ENCODE results near the gene ARPC5L.
"Not testable (repeated sequence)": the region's sequence is repeated elsewhere in the genome, so short reads cannot be mapped to it uniquely, and the experiment has no call there.

The ARPC5L gene

GRCh38 chr9:124885551-124885950, 23.6 kb downstream of the ARPC5L start:
- H3K27ac ChIP-seq = no peak overlapping the region

GRCh38 chr9:124886461-124886860, 24.5 kb downstream of the ARPC5L start:
- Histone ChIP-seq H3K27ac (no peak overlapping the region), H3K4me3 (no peak overlapping the region)

More at GRCh38 chr9:124885551-124885950, 23.6 kb downstream of the ARPC5L start:
- no peak overlapping the region for H3K4me3 ChIP-seq

- H3K4me3 ChIP-seq = no peak overlapping the region
Measured at GRCh38 chr9:124886866-124887492, 25.0 kb downstream of the ARPC5L start.

GRCh38 chr9:124887832-124888231, 25.9 kb downstream of the ARPC5L start:
- Histone ChIP-seq H3K4me3 (no peak overlapping the region), H3K27ac (no peak overlapping the region)

More at GRCh38 chr9:124886866-124887492, 25.0 kb downstream of the ARPC5L start:
- no peak overlapping the region for H3K27ac ChIP-seq

- Histone ChIP-seq H3K27ac (no peak overlapping the region), H3K4me3 (no peak overlapping the region)
Measured at GRCh38 chr9:124889006-124889405, 27.1 kb downstream of the ARPC5L start.

- Histone ChIP-seq H3K4me3 (no peak overlapping the region), H3K27ac (no peak overlapping the region)
Measured at GRCh38 chr9:124890179-124890578, 28.2 kb downstream of the ARPC5L start.

GRCh38 chr9:124894035-124894740, 32.3 kb downstream of the ARPC5L start:
- no peak overlapping the region for H3K4me3 ChIP-seq

GRCh38 chr9:124894741-124895170, 32.8 kb downstream of the ARPC5L start:
- no peak overlapping the region for H3K27ac ChIP-seq
- no peak overlapping the region for H3K4me3 ChIP-seq

More at GRCh38 chr9:124894035-124894740, 32.3 kb downstream of the ARPC5L start:
- no peak overlapping the region for H3K27ac ChIP-seq

- no peak overlapping the region for H3K27ac ChIP-seq
Measured at GRCh38 chr9:124897570-124898460, 35.9 kb downstream of the ARPC5L start.

GRCh38 chr9:124899845-124900244, 37.9 kb downstream of the ARPC5L start:
- no peak overlapping the region for H3K27ac ChIP-seq

More at GRCh38 chr9:124897570-124898460, 35.9 kb downstream of the ARPC5L start:
- no peak overlapping the region for H3K4me3 ChIP-seq

GRCh38 chr9:124906966-124907365, 45.0 kb downstream of the ARPC5L start:
- no peak overlapping the region for H3K27ac ChIP-seq
- H3K4me3 ChIP-seq = no peak overlapping the region

More at GRCh38 chr9:124899845-124900244, 37.9 kb downstream of the ARPC5L start:
- H3K4me3 ChIP-seq = no peak overlapping the region

- H3K4me3 ChIP-seq = no peak overlapping the region
- H3K27ac ChIP-seq = no peak overlapping the region
Measured at GRCh38 chr9:124908098-124908497, 46.2 kb downstream of the ARPC5L start.

GRCh38 chr9:124911766-124912165, 49.8 kb downstream of the ARPC5L start:
- H3K4me3 ChIP-seq = no peak overlapping the region
- H3K27ac ChIP-seq = no peak overlapping the region

GRCh38 chr9:124913378-124913777, 51.4 kb downstream of the ARPC5L start:
- no peak overlapping the region for H3K4me3 ChIP-seq
- no peak overlapping the region for H3K27ac ChIP-seq

GRCh38 chr9:124914753-124915405, 52.9 kb downstream of the ARPC5L start:
- H3K27ac ChIP-seq = no peak overlapping the region

GRCh38 chr9:124920394-124920793, 58.5 kb downstream of the ARPC5L start:
- H3K4me3 ChIP-seq = not testable (repeated sequence)

More at GRCh38 chr9:124914753-124915405, 52.9 kb downstream of the ARPC5L start:
- H3K4me3 ChIP-seq = no peak overlapping the region

More at GRCh38 chr9:124920394-124920793, 58.5 kb downstream of the ARPC5L start:
- not testable (repeated sequence) for H3K27ac ChIP-seq
